K562 (cell line): Measurements from ENCODE around the gene GOPC. TPM values are rescaled to one million over a fixed set of nuclear protein-coding genes. Genes with fewer than 3 reads are reported as not detected.

Source experiments
- ATAC-seq: fragments of 200-7000 bp; cut with Tn5 transposase; 3 replicates; pipeline ENCODE4 v1.9.1; 2020; ENCODE audit warnings: moderate library complexity
- BruUV-seq: library from RNA; stranded (reverse); fragments of 400-500 nt; replicated peaks from 2 replicates; lab custom pipeline; 2021; lab: Mats Ljungman, UMichigan
- CTCF ChIA-PET: fragments of 300-600 bp; formaldehyde crosslinking; extraction: SDS; loops from one replicate; lab custom pipeline; 2021; ENCODE audit warnings: low intra/inter-chr PET ratio; lab: Yijun Ruan, JAX
- POLR2A ChIA-PET: fragments of 300-600, 350-650 bp; sonication (Branson Sonifier 250); formaldehyde crosslinking; extraction: SDS; loops from one replicate; lab custom pipeline; 2021; ENCODE audit warnings: antibody characterized with exemption, inconsistent platforms; lab: Yijun Ruan, JAX
- DNase-seq, 4 experiments: peaks; one replicate each; pipeline versions ENCODE4 v3.0.0 to v3.0.0-alpha.2; 2011 to 2018; ENCODE audit warnings: low spot score in 3 of 4, mixed read lengths in 3 of 4; ENCODE audit errors: extremely low read depth in 1 of 4
- FAIRE-seq: peaks from 2 replicates; lab custom pipeline; 2011; peaks lifted over from hg19 to GRCh38; lab: Jason Lieb, UNC
- H2AFZ ChIP-seq: 2 replicates; pipeline ENCODE4 v1.6.0; 2011; ENCODE audit warnings: low read depth, low read length, control low read depth, inconsistent platforms
- H3K27ac ChIP-seq: fragments of 200-600 bp; 3 replicates; pipeline ENCODE4 v1.8.0; 2011; ENCODE audit warnings: low read depth, mild to moderate bottlenecking, control low read depth, inconsistent platforms, low read length, moderate library complexity, mixed read lengths; ENCODE audit errors: extremely low read depth
- H3K27me3 ChIP-seq, 2 experiments: fragments of 300-600 bp in 1 of 2; 2 replicates in 1 of 2; 3 replicates in 1 of 2; pipeline versions ENCODE4 v1.6.0 to v1.8.0; 2011; ENCODE audit warnings: inconsistent platforms in 2 of 2, low read length in 2 of 2, mild to moderate bottlenecking in 1 of 2, mixed read lengths in 1 of 2, moderate library complexity in 1 of 2; ENCODE audit not compliant: control insufficient read depth in 2 of 2, insufficient read depth in 2 of 2
- H3K36me3 ChIP-seq: fragments of 300-600 bp; 3 replicates; pipeline ENCODE4 v1.8.0; 2011; ENCODE audit warnings: mild to moderate bottlenecking, low read length, inconsistent platforms; ENCODE audit not compliant: control insufficient read depth, insufficient read depth
- H3K4me1 ChIP-seq, 2 experiments: fragments of 200-600 bp in 1 of 2; replicated peaks in 1 of 2; 2 replicates in 1 of 2; 3 replicates in 1 of 2; pipeline versions ENCODE4 v1.5.1 to v1.8.0; 2011; ENCODE audit warnings: inconsistent platforms in 2 of 2, low read length in 2 of 2, mild to moderate bottlenecking in 1 of 2, mixed read lengths in 1 of 2, moderate library complexity in 1 of 2; ENCODE audit not compliant: control insufficient read depth in 2 of 2, insufficient read depth in 2 of 2
- H3K4me2 ChIP-seq: 2 replicates; pipeline ENCODE4 v1.6.1; 2011; ENCODE audit warnings: low read length, control low read depth, inconsistent platforms, mixed read lengths; ENCODE audit not compliant: insufficient read depth
- H3K4me3 ChIP-seq: fragments of 200-600 bp; sonication (generic), shearing (Covaris generic); 2 replicates; pipeline ENCODE4 v1.5.1; 2016; ENCODE audit warnings: control low read depth, inconsistent platforms
- H3K79me2 ChIP-seq: fragments of 200-600 bp; 3 replicates; pipeline ENCODE4 v1.8.0; 2011; ENCODE audit warnings: low read length, inconsistent platforms; ENCODE audit not compliant: control insufficient read depth, insufficient read depth
- H3K9ac ChIP-seq, 2 experiments: 2 replicates each; pipeline versions ENCODE4 v1.6.0 to v1.6.1; 2011; ENCODE audit warnings: low read depth in 2 of 2, low read length in 2 of 2, control low read depth in 1 of 2, inconsistent platforms in 1 of 2, mild to moderate bottlenecking in 1 of 2, mixed read lengths in 1 of 2; ENCODE audit not compliant: insufficient read depth in 1 of 2
- H3K9me1 ChIP-seq: one replicate; pipeline ENCODE4 v1.6.0; 2011; ENCODE audit warnings: inconsistent platforms, mild to moderate bottlenecking, low read length, moderate library complexity; ENCODE audit not compliant: control insufficient read depth, insufficient read depth
- H3K9me3 ChIP-seq: replicated peaks from 2 replicates; pipeline ENCODE4 v1.5.1; 2011; ENCODE audit warnings: low read depth, low read length, inconsistent platforms; ENCODE audit not compliant: control insufficient read depth, insufficient read depth
- H4K20me1 ChIP-seq: replicated peaks from 2 replicates; pipeline ENCODE4 v1.6.1; 2011; ENCODE audit warnings: low read length, inconsistent platforms, mixed read lengths; ENCODE audit not compliant: control insufficient read depth, insufficient read depth
- CXXC5 ChIP-seq: fragments of 250-450 bp; sonication (Bioruptor Pico); IDR thresholded peaks from 2 replicates; pipeline ENCODE4 v1.8.0; 2022; ENCODE audit warnings: inconsistent platforms, mild to moderate bottlenecking, moderate library complexity
- NCOA1 ChIP-seq: fragments of 450-650 bp; IDR thresholded peaks from 2 replicates; pipeline ENCODE4 v1.6.1; 2016; ENCODE audit warnings: low read depth
- NFIX ChIP-seq: fragments of 250-450 bp; sonication (Bioruptor Pico); IDR thresholded peaks from 2 replicates; pipeline ENCODE4 v1.4.0; 2020; ENCODE audit warnings: low read depth, mild to moderate bottlenecking, moderate library complexity
- NRF1 ChIP-seq, 2 experiments: fragments of 450-650 bp; IDR thresholded peaks in 1 of 2; conservative IDR thresholded peaks in 1 of 2; 2 replicates each; pipeline ENCODE4 v1.6.1; 2014; ENCODE audit warnings: mild to moderate bottlenecking in 2 of 2
- PHF8 ChIP-seq: fragments of 200-600 bp; sonication (generic); IDR thresholded peaks from 2 replicates; pipeline ENCODE4 v1.6.1; 2012; ENCODE audit warnings: mixed run types, mild to moderate bottlenecking, inconsistent platforms, low read length, moderate library complexity, borderline replicate concordance
- PURB ChIP-seq: sonication (generic); formaldehyde crosslinking; IDR thresholded peaks from 2 replicates; pipeline ENCODE4 v1.9.0; 2021; ENCODE audit warnings: low read depth, mild to moderate bottlenecking, missing genetic modification reagents
- TBL1XR1 ChIP-seq, 2 experiments: IDR thresholded peaks; 2 replicates each; pipeline ENCODE4 v1.6.1; 2012; ENCODE audit warnings: improper control_type of control experiment in 2 of 2, low read length in 2 of 2, mild to moderate bottlenecking in 1 of 2
- ZEB2 ChIP-seq: fragments of 450-650 bp; IDR thresholded peaks from 2 replicates; pipeline ENCODE4 v1.6.1; 2016
- WGBS: fragments of 100-300 bp; shearing (Covaris generic); methylation state at CpG from one replicate; pipeline ENCODE4 v1.1.6; 2016; ENCODE audit warnings: low coverage, mixed read lengths; ENCODE audit not compliant: insufficient coverage; ENCODE audit errors: missing lambda C conversion rate; 5-methylcytosine and 5-hydroxymethylcytosine counted together
- in situ Hi-C: fragments of 300-500 bp; cut with MboI; formaldehyde crosslinking; loops from 4 replicates; pipeline ENCODE4 v1.15.0; 2018; ENCODE audit warnings: inconsistent platforms, mixed read lengths
- intact Hi-C: fragments of 100-400 bp; cut with micrococcal nuclease; formaldehyde crosslinking; loops from 2 replicates; pipeline ENCODE4 v1.14.2; 2022
- polyA plus RNA-seq, 8 experiments: library from polyadenylated mRNA; depleted of rRNA in 4 of 8; stranded (reverse) in 5 of 8; unstranded in 3 of 8; fragments of >200 nt; fragmentation: Nextera tagmentation in 2 of 8; fragmentation: Illumina TruSeq in 1 of 8; extraction: Ambion mirVana in 2 of 8; extraction: Trizol in 1 of 8; gene quantifications; 2 replicates each; pipeline versions ENCODE4 v1.2.1 to v1.2.3, GENCODE V29; 2011 to 2014; ENCODE audit warnings: inconsistent platforms in 1 of 8, missing spikeins in 1 of 8
- total RNA-seq, 7 experiments: library from RNA; depleted of rRNA in 6 of 7; stranded (reverse); fragments of >200 nt in 6 of 7; fragmentation: Illumina TruSeq in 2 of 7; extraction: Trizol in 2 of 7; gene quantifications; 2 replicates each; pipeline versions ENCODE4 v1.2.1 to v1.2.3, GENCODE V29; 2011 to 2021; ENCODE audit warnings: low replicate concordance in 1 of 7
- TF ChIP-seq, protein P1 (sequence below): fragments of 250-450 bp; sonication (Bioruptor Pico); IDR thresholded peaks from 2 replicates; pipeline ENCODE4 v1.4.0; 2020; ENCODE audit warnings: mild to moderate bottlenecking, moderate library complexity
- TF ChIP-seq, protein P2 (sequence below): sonication (generic); IDR thresholded peaks from 2 replicates; pipeline ENCODE4 v1.6.1; 2016
- TF ChIP-seq, protein P3 (sequence below): sonication (generic); formaldehyde crosslinking; IDR thresholded peaks from 2 replicates; pipeline ENCODE4 v1.8.0; 2022; ENCODE audit warnings: missing genetic modification reagents, mild to moderate bottlenecking, moderate library complexity, borderline replicate concordance
- TF ChIP-seq, protein P4 (sequence below), 2 experiments: fragments of 150-350 bp in 1 of 2; IDR thresholded peaks; 2 replicates each; pipeline ENCODE4 v1.6.1; 2012 to 2016; ENCODE audit warnings: low read depth in 2 of 2, low read length in 2 of 2, mild to moderate bottlenecking in 1 of 2, moderate library complexity in 1 of 2

Gene GOPC
- total and polyA plus RNA-seq, 9 of the 15 experiments (the other 6 are each of a cell fraction or from before 2014, with no cell fraction given) = 10.0 to 32.2 (median 25.6) TPM

DNA sequence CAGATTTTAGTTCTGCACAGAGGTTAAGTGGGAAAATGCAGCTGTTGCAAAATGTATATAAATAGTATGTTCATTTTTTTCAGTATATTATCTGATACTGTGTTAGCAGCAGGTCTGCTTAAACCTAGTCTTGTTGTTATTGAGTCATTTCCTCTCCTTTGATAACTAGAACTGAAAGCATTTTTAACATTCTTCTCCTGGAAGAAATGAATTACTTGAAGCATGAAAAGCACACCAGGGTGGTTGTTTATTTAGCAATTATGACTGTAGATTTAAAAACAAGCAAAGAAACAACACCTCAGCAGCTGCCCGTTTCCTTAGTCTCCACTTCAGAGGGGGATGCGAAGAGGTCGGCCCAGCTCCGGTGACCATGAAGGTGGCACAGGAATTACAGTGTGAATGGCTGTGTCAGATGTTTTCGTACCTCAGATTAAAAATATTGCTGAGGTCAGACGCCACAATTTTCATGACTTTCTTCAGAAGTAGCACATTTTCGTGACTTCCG lies 53.5 kb downstream of the GOPC start:
- no TSS peak for BruUV-seq
- peaks cover 0 to 19% of the 10 kb centered on the region in 2 experiments; a peak in 3 of 5 replicates for H3K4me1 ChIP-seq
- intact Hi-C loops (no loop called here), in situ Hi-C loops (no loop called here)
- no peak overlapping the region for H3K27ac ChIP-seq
- POLR2A ChIA-PET = interaction anchor here (0.8 to 2.2 kb wide), 2 partner anchors 10 to 12 kb away, joined by 3 to 8 read pairs; no protein-coding TSS in a partner anchor
- DNase-seq (no peak), ATAC-seq (no peak), FAIRE-seq (no peak)
- no peak overlapping the region for H3K4me3 ChIP-seq
- CTCF ChIA-PET = no interaction called here
- H3K27me3 ChIP-seq = no peaks in the 10 kb centered on the region
- no peak overlapping the region for H2AFZ ChIP-seq
- H3K9me3 ChIP-seq = no peaks in the 10 kb centered on the region
- H3K9me1 ChIP-seq = no peaks in the 10 kb centered on the region
- H3K4me2 ChIP-seq = no peak overlapping the region
- 94% methylated on average over 8 of the region's 8 CpGs for WGBS
- H4K20me1 ChIP-seq = no peaks in the 10 kb centered on the region
- no peaks in the 10 kb centered on the region for H3K79me2 ChIP-seq
- H3K9ac ChIP-seq = no peak overlapping the region
- H3K36me3 ChIP-seq = peaks cover 16% of the 10 kb centered on the region; the same call in 2 of the 3 replicates
- TF ChIP-seq, protein P1, sequence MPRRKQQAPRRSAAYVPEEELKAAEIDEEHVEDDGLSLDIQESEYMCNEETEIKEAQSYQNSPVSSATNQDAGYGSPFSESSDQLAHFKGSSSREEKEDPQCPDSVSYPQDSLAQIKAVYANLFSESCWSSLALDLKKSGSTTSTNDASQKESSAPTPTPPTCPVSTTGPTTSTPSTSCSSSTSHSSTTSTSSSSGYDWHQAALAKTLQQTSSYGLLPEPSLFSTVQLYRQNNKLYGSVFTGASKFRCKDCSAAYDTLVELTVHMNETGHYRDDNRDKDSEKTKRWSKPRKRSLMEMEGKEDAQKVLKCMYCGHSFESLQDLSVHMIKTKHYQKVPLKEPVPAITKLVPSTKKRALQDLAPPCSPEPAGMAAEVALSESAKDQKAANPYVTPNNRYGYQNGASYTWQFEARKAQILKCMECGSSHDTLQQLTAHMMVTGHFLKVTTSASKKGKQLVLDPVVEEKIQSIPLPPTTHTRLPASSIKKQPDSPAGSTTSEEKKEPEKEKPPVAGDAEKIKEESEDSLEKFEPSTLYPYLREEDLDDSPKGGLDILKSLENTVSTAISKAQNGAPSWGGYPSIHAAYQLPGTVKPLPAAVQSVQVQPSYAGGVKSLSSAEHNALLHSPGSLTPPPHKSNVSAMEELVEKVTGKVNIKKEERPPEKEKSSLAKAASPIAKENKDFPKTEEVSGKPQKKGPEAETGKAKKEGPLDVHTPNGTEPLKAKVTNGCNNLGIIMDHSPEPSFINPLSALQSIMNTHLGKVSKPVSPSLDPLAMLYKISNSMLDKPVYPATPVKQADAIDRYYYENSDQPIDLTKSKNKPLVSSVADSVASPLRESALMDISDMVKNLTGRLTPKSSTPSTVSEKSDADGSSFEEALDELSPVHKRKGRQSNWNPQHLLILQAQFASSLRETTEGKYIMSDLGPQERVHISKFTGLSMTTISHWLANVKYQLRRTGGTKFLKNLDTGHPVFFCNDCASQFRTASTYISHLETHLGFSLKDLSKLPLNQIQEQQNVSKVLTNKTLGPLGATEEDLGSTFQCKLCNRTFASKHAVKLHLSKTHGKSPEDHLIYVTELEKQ (CRISPR knock-in tag) = no peak
- TF ChIP-seq PHF8 = no peak
- TF ChIP-seq, protein P2, sequence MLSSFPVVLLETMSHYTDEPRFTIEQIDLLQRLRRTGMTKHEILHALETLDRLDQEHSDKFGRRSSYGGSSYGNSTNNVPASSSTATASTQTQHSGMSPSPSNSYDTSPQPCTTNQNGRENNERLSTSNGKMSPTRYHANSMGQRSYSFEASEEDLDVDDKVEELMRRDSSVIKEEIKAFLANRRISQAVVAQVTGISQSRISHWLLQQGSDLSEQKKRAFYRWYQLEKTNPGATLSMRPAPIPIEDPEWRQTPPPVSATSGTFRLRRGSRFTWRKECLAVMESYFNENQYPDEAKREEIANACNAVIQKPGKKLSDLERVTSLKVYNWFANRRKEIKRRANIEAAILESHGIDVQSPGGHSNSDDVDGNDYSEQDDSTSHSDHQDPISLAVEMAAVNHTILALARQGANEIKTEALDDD = no peak; the same call in 1 of the 2 replicates
- no peak for TF ChIP-seq NFIX (CRISPR knock-in tag)
- TF ChIP-seq, protein P3, sequence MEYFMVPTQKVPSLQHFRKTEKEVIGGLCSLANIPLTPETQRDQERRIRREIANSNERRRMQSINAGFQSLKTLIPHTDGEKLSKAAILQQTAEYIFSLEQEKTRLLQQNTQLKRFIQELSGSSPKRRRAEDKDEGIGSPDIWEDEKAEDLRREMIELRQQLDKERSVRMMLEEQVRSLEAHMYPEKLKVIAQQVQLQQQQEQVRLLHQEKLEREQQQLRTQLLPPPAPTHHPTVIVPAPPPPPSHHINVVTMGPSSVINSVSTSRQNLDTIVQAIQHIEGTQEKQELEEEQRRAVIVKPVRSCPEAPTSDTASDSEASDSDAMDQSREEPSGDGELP (CRISPR knock-in tag) = no peak
- no peak for TF ChIP-seq ZEB2
- no peak for TF ChIP-seq CXXC5 (CRISPR knock-in tag)
- no peak for TF ChIP-seq NRF1 (conservative IDR thresholded peaks at IDR 0.05 in 1 of 2, IDR thresholded peaks at IDR 0.05 in 1 of 2)
- TF ChIP-seq, protein P4, sequence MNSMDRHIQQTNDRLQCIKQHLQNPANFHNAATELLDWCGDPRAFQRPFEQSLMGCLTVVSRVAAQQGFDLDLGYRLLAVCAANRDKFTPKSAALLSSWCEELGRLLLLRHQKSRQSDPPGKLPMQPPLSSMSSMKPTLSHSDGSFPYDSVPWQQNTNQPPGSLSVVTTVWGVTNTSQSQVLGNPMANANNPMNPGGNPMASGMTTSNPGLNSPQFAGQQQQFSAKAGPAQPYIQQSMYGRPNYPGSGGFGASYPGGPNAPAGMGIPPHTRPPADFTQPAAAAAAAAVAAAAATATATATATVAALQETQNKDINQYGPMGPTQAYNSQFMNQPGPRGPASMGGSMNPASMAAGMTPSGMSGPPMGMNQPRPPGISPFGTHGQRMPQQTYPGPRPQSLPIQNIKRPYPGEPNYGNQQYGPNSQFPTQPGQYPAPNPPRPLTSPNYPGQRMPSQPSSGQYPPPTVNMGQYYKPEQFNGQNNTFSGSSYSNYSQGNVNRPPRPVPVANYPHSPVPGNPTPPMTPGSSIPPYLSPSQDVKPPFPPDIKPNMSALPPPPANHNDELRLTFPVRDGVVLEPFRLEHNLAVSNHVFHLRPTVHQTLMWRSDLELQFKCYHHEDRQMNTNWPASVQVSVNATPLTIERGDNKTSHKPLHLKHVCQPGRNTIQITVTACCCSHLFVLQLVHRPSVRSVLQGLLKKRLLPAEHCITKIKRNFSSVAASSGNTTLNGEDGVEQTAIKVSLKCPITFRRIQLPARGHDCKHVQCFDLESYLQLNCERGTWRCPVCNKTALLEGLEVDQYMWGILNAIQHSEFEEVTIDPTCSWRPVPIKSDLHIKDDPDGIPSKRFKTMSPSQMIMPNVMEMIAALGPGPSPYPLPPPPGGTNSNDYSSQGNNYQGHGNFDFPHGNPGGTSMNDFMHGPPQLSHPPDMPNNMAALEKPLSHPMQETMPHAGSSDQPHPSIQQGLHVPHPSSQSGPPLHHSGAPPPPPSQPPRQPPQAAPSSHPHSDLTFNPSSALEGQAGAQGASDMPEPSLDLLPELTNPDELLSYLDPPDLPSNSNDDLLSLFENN (IDR thresholded peaks at IDR 0.05; ENCODE audit: low read depth in 2 of 2, low read length in 2 of 2) = no peak
- no peak for TF ChIP-seq NCOA1
- no peak for TF ChIP-seq TBL1XR1 (IDR thresholded peaks at IDR 0.05; ENCODE audit: low read length in 2 of 2)
- TF ChIP-seq PURB (CRISPR knock-in tag) = no peak
